Endodermal cell (in vitro differentiated cells): Measurements from ENCODE around the gene GRM4. TPM values are rescaled to one million over a fixed set of nuclear protein-coding genes. Genes with fewer than 3 reads are reported as not detected.

Source experiments
- DNase-seq: peaks from one replicate; pipeline ENCODE4 v3.0.0-alpha.2; 2017
- H3K27ac ChIP-seq: 2 replicates; pipeline ENCODE4 v1.5.1; 2013; ENCODE audit warnings: mild to moderate bottlenecking, low read depth, low read length, moderate library complexity
- H3K27me3 ChIP-seq: 2 replicates; pipeline ENCODE4 v1.6.1; 2013; ENCODE audit warnings: mild to moderate bottlenecking, low read length, moderate library complexity; ENCODE audit not compliant: insufficient read depth, control insufficient read depth, poor library complexity, severe bottlenecking
- H3K36me3 ChIP-seq: 2 replicates; pipeline ENCODE4 v1.7.0; 2013; ENCODE audit warnings: mild to moderate bottlenecking, low read length, moderate library complexity; ENCODE audit not compliant: control insufficient read depth, insufficient read depth
- H3K4me1 ChIP-seq: one replicate; pipeline ENCODE4 v1.7.0; 2013; ENCODE audit warnings: low read length; ENCODE audit not compliant: control insufficient read depth, insufficient read depth
- H3K4me3 ChIP-seq: 2 replicates; pipeline ENCODE4 v1.5.1; 2013; ENCODE audit warnings: mild to moderate bottlenecking, low read length, moderate library complexity
- H3K9ac ChIP-seq: 2 replicates; pipeline ENCODE4 v1.6.1; 2013; ENCODE audit warnings: mild to moderate bottlenecking, low read length, moderate library complexity; ENCODE audit not compliant: poor library complexity, severe bottlenecking; ENCODE audit errors: extremely low read depth
- H3K9me3 ChIP-seq: 2 replicates; pipeline ENCODE4 v1.6.1; 2013; ENCODE audit warnings: mild to moderate bottlenecking, low read length, moderate library complexity; ENCODE audit not compliant: control insufficient read depth
- H3K27ac Mint-ChIP-seq: 2 replicates; pipeline ENCODE4 v1.8.0; 2020; ENCODE audit warnings: mixed read lengths
- H3K27me3 Mint-ChIP-seq: 2 replicates; pipeline ENCODE4 v1.8.0; 2021; ENCODE audit warnings: mild to moderate bottlenecking, mixed read lengths; ENCODE audit not compliant: insufficient read depth
- H3K36me3 Mint-ChIP-seq: 2 replicates; pipeline ENCODE4 v1.8.0; 2020; ENCODE audit warnings: low read depth, mixed read lengths
- H3K4me1 Mint-ChIP-seq: 2 replicates; pipeline ENCODE4 v1.8.0; 2020; ENCODE audit warnings: mixed read lengths
- H3K4me3 Mint-ChIP-seq: 2 replicates; pipeline ENCODE4 v1.8.0; 2020; ENCODE audit warnings: mild to moderate bottlenecking, moderate library complexity, mixed read lengths
- H3K9me3 Mint-ChIP-seq: 2 replicates; pipeline ENCODE4 v1.8.0; 2020; ENCODE audit warnings: mild to moderate bottlenecking, mixed read lengths
- WGBS, 2 experiments: methylation state at CpG; one replicate each; pipeline versions ENCODE4 v1.1.5 to v1.1.7; 2013; ENCODE audit warnings: missing lambda C conversion rate in 2 of 2, mixed read lengths in 1 of 2; ENCODE audit not compliant: insufficient coverage in 1 of 2, insufficient read length in 1 of 2; 5-methylcytosine and 5-hydroxymethylcytosine counted together
- total RNA-seq, 2 donors: library from RNA; stranded (reverse); fragmentation: NEBNext Ultra II Directional in 1 of 2; extraction: Animal tissue kit (Norgen Biotek cat#: 25700) in 1 of 2; gene quantifications; 2 replicates in 1 of 2; 3 replicates in 1 of 2; pipeline ENCODE4 v1.2.1, GENCODE V29; 2021
- TF ChIP-seq, protein P1 (sequence below): fragments of 200-600 bp; sonication (generic); conservative IDR thresholded peaks from 2 replicates; pipeline ENCODE4 v1.5.0; 2021; ENCODE audit warnings: antibody characterized with exemption, mild to moderate bottlenecking

GRM4 gene
- total RNA-seq, 2 donors from 2014 or later, result 3.1 to 9.1 TPM

DNA sequence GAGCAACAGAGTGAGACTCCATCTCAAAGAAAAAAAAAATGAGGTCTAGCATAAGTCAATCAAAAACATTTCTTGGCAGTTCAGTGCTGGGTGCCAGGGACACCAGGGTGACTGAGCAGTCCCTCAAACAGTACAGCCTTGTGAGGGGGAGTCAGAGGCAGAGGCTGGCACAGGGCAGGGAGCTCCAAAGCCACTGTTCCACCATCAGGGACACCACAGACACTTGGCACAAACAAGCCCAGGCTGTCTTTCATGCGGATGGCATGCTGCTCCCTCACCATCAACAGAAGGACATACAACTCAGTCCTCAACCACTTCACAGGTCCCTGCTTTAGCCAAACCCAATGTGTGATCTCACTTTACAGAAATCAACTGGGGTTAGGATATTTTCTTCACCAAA lies 36.0 kb upstream of the GRM4 start:
- H3K4me3 ChIP-seq, result no peak overlapping the region
- no peak overlapping the region for H3K9ac ChIP-seq
- Mint-ChIP-seq H3K27ac (no peak overlapping the region), H3K4me1 (no peaks in the 10 kb centered on the region), H3K4me3 (no peak overlapping the region), H3K36me3 (no peaks in the 10 kb centered on the region), H3K27me3 (no peaks in the 10 kb centered on the region), H3K9me3 (peaks cover 3% of the 10 kb centered on the region)
- no peak for DNase-seq
- H3K36me3 ChIP-seq, result no peaks in the 10 kb centered on the region
- TF ChIP-seq, protein P1, sequence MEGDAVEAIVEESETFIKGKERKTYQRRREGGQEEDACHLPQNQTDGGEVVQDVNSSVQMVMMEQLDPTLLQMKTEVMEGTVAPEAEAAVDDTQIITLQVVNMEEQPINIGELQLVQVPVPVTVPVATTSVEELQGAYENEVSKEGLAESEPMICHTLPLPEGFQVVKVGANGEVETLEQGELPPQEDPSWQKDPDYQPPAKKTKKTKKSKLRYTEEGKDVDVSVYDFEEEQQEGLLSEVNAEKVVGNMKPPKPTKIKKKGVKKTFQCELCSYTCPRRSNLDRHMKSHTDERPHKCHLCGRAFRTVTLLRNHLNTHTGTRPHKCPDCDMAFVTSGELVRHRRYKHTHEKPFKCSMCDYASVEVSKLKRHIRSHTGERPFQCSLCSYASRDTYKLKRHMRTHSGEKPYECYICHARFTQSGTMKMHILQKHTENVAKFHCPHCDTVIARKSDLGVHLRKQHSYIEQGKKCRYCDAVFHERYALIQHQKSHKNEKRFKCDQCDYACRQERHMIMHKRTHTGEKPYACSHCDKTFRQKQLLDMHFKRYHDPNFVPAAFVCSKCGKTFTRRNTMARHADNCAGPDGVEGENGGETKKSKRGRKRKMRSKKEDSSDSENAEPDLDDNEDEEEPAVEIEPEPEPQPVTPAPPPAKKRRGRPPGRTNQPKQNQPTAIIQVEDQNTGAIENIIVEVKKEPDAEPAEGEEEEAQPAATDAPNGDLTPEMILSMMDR, result no peak
- H3K9me3 ChIP-seq, result no peaks in the 10 kb centered on the region
- no peaks in the 10 kb centered on the region for H3K27me3 ChIP-seq
- no peak overlapping the region for H3K27ac ChIP-seq
- WGBS, 2 experiments, result 97% methylated on average over 1 of the region's 1 CpG; no CpG with 5 or more reads in 1 of the 2 experiments
- H3K4me1 ChIP-seq, result no peaks in the 10 kb centered on the region

DNA sequence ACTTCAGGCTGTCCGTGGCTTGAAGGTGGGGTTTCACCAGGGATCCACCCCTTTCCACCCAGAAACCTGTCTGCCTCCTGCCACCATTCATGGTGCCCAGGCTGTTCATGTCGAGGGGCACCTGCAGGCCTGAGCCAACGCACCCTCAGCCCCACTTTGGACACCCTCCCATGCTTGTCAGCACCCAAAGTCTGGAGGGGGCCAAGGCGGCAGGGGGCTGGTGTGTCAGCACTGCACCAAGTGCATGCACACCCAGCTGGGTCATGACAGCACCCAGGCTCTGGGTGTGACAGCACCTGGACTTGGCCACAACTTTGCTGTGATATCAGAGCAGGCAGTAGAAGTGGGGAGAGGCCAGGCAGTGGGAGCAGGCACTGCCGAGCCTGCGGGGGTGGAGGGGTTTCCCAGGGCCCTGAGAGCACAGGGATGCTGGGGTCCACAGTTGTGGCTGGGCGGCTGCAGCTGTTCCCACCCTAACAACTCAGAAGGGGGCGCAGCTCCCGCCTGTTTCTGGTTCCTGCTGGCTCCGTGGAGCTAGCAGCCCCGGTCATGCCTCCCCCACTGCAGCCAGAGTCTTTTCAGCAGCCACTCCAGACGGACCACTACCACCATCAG lies 33.3 kb upstream of the GRM4 start:
- H3K9me3 ChIP-seq, result no peaks in the 10 kb centered on the region
- H3K27me3 ChIP-seq, result no peaks in the 10 kb centered on the region
- no peak overlapping the region for H3K27ac Mint-ChIP-seq
- no peaks in the 10 kb centered on the region for H3K36me3 Mint-ChIP-seq
- no peak overlapping the region for H3K4me3 ChIP-seq
- H3K27me3 Mint-ChIP-seq, result no peaks in the 10 kb centered on the region
- H3K9ac ChIP-seq, result no peak overlapping the region
- no peak overlapping the region for H3K27ac ChIP-seq
- DNase-seq, result peak; percentile 57
- H3K4me3 Mint-ChIP-seq, result no peak overlapping the region
- H3K36me3 ChIP-seq, result no peaks in the 10 kb centered on the region
- WGBS, 2 experiments, result 83 to 93% methylated on average over 8 to 12 of the region's 12 CpGs
- TF ChIP-seq, protein P1, result no peak
- H3K4me1 ChIP-seq, result no peaks in the 10 kb centered on the region
- no peaks in the 10 kb centered on the region for H3K4me1 Mint-ChIP-seq
- H3K9me3 Mint-ChIP-seq, result peaks cover 3% of the 10 kb centered on the region

DNA sequence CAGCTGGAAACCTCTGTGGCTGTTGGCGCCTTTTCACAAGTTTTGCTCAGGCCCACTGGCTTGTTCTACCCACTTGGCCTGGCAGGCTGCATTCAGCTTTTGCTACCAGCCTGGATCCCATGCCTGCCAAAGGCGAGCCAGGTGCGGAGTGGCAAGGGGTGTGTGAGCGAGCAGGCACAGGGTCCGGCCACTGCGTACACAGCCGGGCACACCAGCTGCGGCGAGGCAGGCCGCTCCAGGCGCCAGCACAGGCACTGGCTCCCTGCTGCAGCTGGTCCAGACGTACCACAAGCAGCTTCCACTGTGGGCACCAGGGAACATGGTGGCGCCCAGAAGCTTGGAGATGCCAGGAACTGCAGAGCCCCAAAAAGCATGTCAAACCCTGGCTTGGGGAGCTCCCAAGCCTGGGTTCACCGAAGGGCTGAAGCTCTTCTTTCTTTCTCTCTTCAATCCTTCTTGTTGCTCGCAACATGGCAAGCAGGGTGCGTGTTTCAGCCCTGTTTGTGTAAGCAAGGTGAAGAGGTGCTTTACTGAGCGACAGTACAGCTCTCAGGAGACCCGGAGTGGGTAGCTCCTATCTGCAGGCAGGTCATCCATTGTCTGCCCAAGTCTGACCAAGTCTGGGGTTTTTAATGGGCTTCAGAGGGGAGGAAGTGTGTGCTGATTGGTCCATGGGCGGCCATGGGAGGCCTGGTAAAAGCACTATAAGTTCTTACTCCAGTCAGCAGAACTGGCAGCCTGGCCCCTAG lies 32.6 kb upstream of the GRM4 start:
- Mint-ChIP-seq H3K36me3 (no peaks in the 10 kb centered on the region), H3K4me1 (no peaks in the 10 kb centered on the region), H3K4me3 (no peak overlapping the region), H3K27ac (no peak overlapping the region), H3K9me3 (peaks cover 3% of the 10 kb centered on the region), H3K27me3 (no peaks in the 10 kb centered on the region)
- H3K9me3 ChIP-seq, result no peaks in the 10 kb centered on the region
- TF ChIP-seq, protein P1, result no peak
- 91 to 99% methylated on average over 16 to 19 of the region's 19 CpGs for WGBS, 2 experiments
- no peaks in the 10 kb centered on the region for H3K36me3 ChIP-seq
- no peaks in the 10 kb centered on the region for H3K27me3 ChIP-seq
- H3K4me3 ChIP-seq, result no peak overlapping the region
- no peak overlapping the region for H3K27ac ChIP-seq
- no peaks in the 10 kb centered on the region for H3K4me1 ChIP-seq
- no peak overlapping the region for H3K9ac ChIP-seq
- DNase-seq, result peak; percentile 47
